H1 (cell line): ENCODE data around the gene GADL1. TPM values are rescaled to one million over a fixed set of nuclear protein-coding genes. Genes with fewer than 3 reads are reported as not detected.

Source experiments
- CTCF ChIA-PET: fragments of 300-600 bp; sonication (Branson Sonifier 250); formaldehyde crosslinking; loops from one replicate; lab custom pipeline; 2021; ENCODE audit not compliant: partially characterized antibody; lab: Charles Lee
- POLR2A ChIA-PET: fragments of 300-600 bp; sonication (Branson Sonifier 250); formaldehyde crosslinking; loops from one replicate; lab custom pipeline; 2021; ENCODE audit warnings: inconsistent platforms; ENCODE audit not compliant: partially characterized antibody; lab: Charles Lee
- DNase-seq, 2 experiments: peaks; one replicate each; pipeline versions ENCODE4 v3.0.0 to v3.0.0-alpha.2; 2010 to 2022; ENCODE audit warnings: low spot score in 2 of 2, low read depth in 1 of 2, mixed read lengths in 1 of 2
- FAIRE-seq: peaks from 2 replicates; lab custom pipeline; 2011; peaks lifted over from hg19 to GRCh38; lab: Jason Lieb, UNC
- H2AFZ ChIP-seq: 2 replicates; pipeline ENCODE4 v1.8.1; 2012; ENCODE audit warnings: low read length, inconsistent platforms
- H2AK5ac ChIP-seq: 2 replicates; pipeline ENCODE4 v1.6.1; 2013; ENCODE audit warnings: low read depth, low read length
- H2BK120ac ChIP-seq: replicated peaks from 2 replicates; pipeline ENCODE3; 2013; ENCODE audit warnings: low read depth, low read length, inconsistent platforms
- H2BK12ac ChIP-seq: 2 replicates; pipeline ENCODE4 v1.6.1; 2013; ENCODE audit warnings: low read depth, low read length
- H2BK15ac ChIP-seq: 2 replicates; pipeline ENCODE4 v1.6.1; 2013; ENCODE audit warnings: low read length
- H2BK20ac ChIP-seq: 2 replicates; pipeline ENCODE4 v1.6.1; 2013; ENCODE audit warnings: low read length
- H2BK5ac ChIP-seq: 2 replicates; pipeline ENCODE4 v1.6.1; 2013; ENCODE audit warnings: low read depth, low read length
- H3K14ac ChIP-seq: 2 replicates; pipeline ENCODE4 v1.6.1; 2013; ENCODE audit warnings: inconsistent platforms; ENCODE audit not compliant: insufficient read length
- H3K18ac ChIP-seq: 2 replicates; pipeline ENCODE4 v1.6.1; 2013; ENCODE audit warnings: low read length; ENCODE audit errors: extremely low read depth
- H3K23ac ChIP-seq: 2 replicates; pipeline ENCODE4 v1.6.1; 2013; ENCODE audit warnings: inconsistent platforms; ENCODE audit not compliant: insufficient read length
- H3K23me2 ChIP-seq: 2 replicates; pipeline ENCODE4 v1.6.1; 2013; ENCODE audit warnings: low read depth, low read length
- H3K27ac ChIP-seq: 2 replicates; pipeline ENCODE4 v1.6.1; 2011; ENCODE audit warnings: low read depth, low read length, inconsistent platforms
- H3K27me3 ChIP-seq, 4 experiments: replicated peaks in 1 of 4; 1 replicate in 1 of 4; 2 replicates in 3 of 4; pipeline versions ENCODE4 v1.6.1 to v1.8.1; 2011 to 2013; ENCODE audit warnings: low read length in 3 of 4, mild to moderate bottlenecking in 3 of 4, inconsistent platforms in 2 of 4, mixed read lengths in 2 of 4, moderate library complexity in 1 of 4; ENCODE audit not compliant: control insufficient read depth in 3 of 4, insufficient read depth in 3 of 4; ENCODE audit errors: extremely low read depth in 1 of 4
- H3K36me3 ChIP-seq, 4 experiments: 2 replicates each; pipeline versions ENCODE4 v1.6.1 to v1.8.1; 2011 to 2013; ENCODE audit warnings: mild to moderate bottlenecking in 4 of 4, low read length in 3 of 4, moderate library complexity in 2 of 4, control low read depth in 1 of 4, inconsistent platforms in 1 of 4; ENCODE audit not compliant: insufficient read depth in 4 of 4, control insufficient read depth in 2 of 4
- H3K4ac ChIP-seq: replicated peaks from 2 replicates; pipeline ENCODE3; 2013; ENCODE audit warnings: low read length, low read depth, mixed read lengths, inconsistent platforms; ENCODE audit not compliant: insufficient read length
- H3K4me1 ChIP-seq, 4 experiments: replicated peaks in 1 of 4; 1 replicate in 1 of 4; 2 replicates in 3 of 4; pipeline versions ENCODE4 v1.6.1 to v1.8.1; 2011 to 2013; ENCODE audit warnings: low read length in 3 of 4, inconsistent platforms in 2 of 4, mixed read lengths in 1 of 4; ENCODE audit not compliant: insufficient read depth in 4 of 4, control insufficient read depth in 3 of 4
- H3K4me2 ChIP-seq, 2 experiments: 2 replicates each; pipeline versions ENCODE4 v1.6.1 to v1.8.1; 2011 to 2013; ENCODE audit warnings: low read depth in 2 of 2, low read length in 2 of 2, control low read depth in 1 of 2, inconsistent platforms in 1 of 2, mild to moderate bottlenecking in 1 of 2; ENCODE audit not compliant: insufficient read depth in 1 of 2
- H3K4me3 ChIP-seq, 4 experiments: fragments of 200-600, 300-600 bp in 1 of 4; sonication (generic), shearing (Covaris generic), sonication (Bioruptor Twin) in 1 of 4; 2 replicates each; pipeline versions ENCODE4 v1.5.1 to v1.8.1; 2011 to 2016; ENCODE audit warnings: low read length in 4 of 4, low read depth in 3 of 4, control low read depth in 2 of 4, inconsistent platforms in 2 of 4, mild to moderate bottlenecking in 2 of 4, mixed read lengths in 1 of 4, moderate library complexity in 1 of 4; ENCODE audit not compliant: insufficient read depth in 2 of 4; ENCODE audit errors: extremely low read depth in 1 of 4
- H3K56ac ChIP-seq: replicated peaks from 2 replicates; pipeline ENCODE3; 2013; ENCODE audit warnings: low read depth, mild to moderate bottlenecking, mixed read lengths, low read length, inconsistent platforms; ENCODE audit not compliant: insufficient read length
- H3K79me1 ChIP-seq: 2 replicates; pipeline ENCODE4 v1.6.1; 2013; ENCODE audit warnings: low read depth, low read length, control low read depth
- H3K79me2 ChIP-seq, 2 experiments: 2 replicates each; pipeline versions ENCODE4 v1.6.1 to v1.8.1; 2012 to 2013; ENCODE audit warnings: low read length in 2 of 2, mild to moderate bottlenecking in 2 of 2, inconsistent platforms in 1 of 2; ENCODE audit not compliant: insufficient read depth in 2 of 2, control insufficient read depth in 1 of 2
- H3K9ac ChIP-seq, 4 experiments: replicated peaks in 1 of 4; 1 replicate in 1 of 4; 2 replicates in 3 of 4; pipeline versions ENCODE4 v1.6.1 to v1.8.1; 2011 to 2013; ENCODE audit warnings: low read depth in 3 of 4, low read length in 3 of 4, control low read depth in 2 of 4, mild to moderate bottlenecking in 2 of 4, moderate library complexity in 2 of 4, inconsistent platforms in 1 of 4; ENCODE audit errors: extremely low read depth in 1 of 4
- H3K9me3 ChIP-seq, 2 experiments: 2 replicates each; pipeline versions ENCODE4 v1.6.1 to v1.8.1; 2012 to 2013; ENCODE audit warnings: mild to moderate bottlenecking in 2 of 2, moderate library complexity in 2 of 2, control low read depth in 1 of 2, inconsistent platforms in 1 of 2, low read depth in 1 of 2, low read length in 1 of 2, mixed read lengths in 1 of 2; ENCODE audit not compliant: insufficient read depth in 2 of 2
- H4K20me1 ChIP-seq, 2 experiments: replicated peaks in 1 of 2; 2 replicates each; pipeline versions ENCODE3 to v1.8.1; 2011 to 2013; ENCODE audit warnings: inconsistent platforms in 2 of 2, low read length in 2 of 2, mild to moderate bottlenecking in 1 of 2; ENCODE audit not compliant: insufficient read depth in 2 of 2, control insufficient read depth in 1 of 2
- H4K5ac ChIP-seq: 2 replicates; pipeline ENCODE4 v1.6.1; 2013; ENCODE audit warnings: low read length, low read depth, mixed read lengths, inconsistent platforms; ENCODE audit not compliant: insufficient read length
- H4K8ac ChIP-seq: 2 replicates; pipeline ENCODE4 v1.8.0; 2013; ENCODE audit warnings: mild to moderate bottlenecking, moderate library complexity, low read length, inconsistent platforms; ENCODE audit not compliant: insufficient read depth; ENCODE audit errors: extremely low read depth
- H4K91ac ChIP-seq: replicated peaks from 2 replicates; pipeline ENCODE3; 2013; ENCODE audit warnings: low read length, mixed read lengths, inconsistent platforms; ENCODE audit not compliant: insufficient read length
- BACH1 ChIP-seq: IDR thresholded peaks from 2 replicates; pipeline ENCODE4 v1.6.1; 2012; ENCODE audit warnings: low read length, improper control_type of control experiment
- BRCA1 ChIP-seq: IDR thresholded peaks from 2 replicates; pipeline ENCODE4 v1.6.1; 2012; ENCODE audit warnings: low read depth, low read length, improper control_type of control experiment
- EZH2 ChIP-seq: fragments of 200-600 bp; sonication (generic); IDR thresholded peaks from 2 replicates; pipeline ENCODE4 v1.7.1; 2012; ENCODE audit warnings: low read depth, mild to moderate bottlenecking, moderate library complexity, low read length, inconsistent platforms; ENCODE audit not compliant: severe bottlenecking
- HDAC2 ChIP-seq, 2 experiments: fragments of 300-600 bp in 1 of 2; sonication (generic) in 1 of 2; IDR thresholded peaks; 2 replicates each; pipeline ENCODE4 v1.6.1; 2011 to 2012; ENCODE audit warnings: low read depth in 2 of 2, low read length in 2 of 2, mild to moderate bottlenecking in 2 of 2, moderate library complexity in 2 of 2, borderline replicate concordance in 1 of 2, inconsistent platforms in 1 of 2
- JUN ChIP-seq: IDR thresholded peaks from 2 replicates; pipeline ENCODE4 v1.6.1; 2011; ENCODE audit warnings: low read depth, mild to moderate bottlenecking, improper control_type of control experiment, low read length
- KDM1A ChIP-seq: fragments of 200-600, 300-600 bp; sonication (generic); IDR thresholded peaks from 2 replicates; pipeline ENCODE4 v1.7.1; 2016; ENCODE audit warnings: mild to moderate bottlenecking, low read length, borderline replicate concordance
- NANOG ChIP-seq: IDR thresholded peaks from 2 replicates; pipeline ENCODE4 v1.6.1; 2011; ENCODE audit warnings: low read length, low read depth, mild to moderate bottlenecking, inconsistent platforms; ENCODE audit not compliant: insufficient read depth, poor library complexity, severe bottlenecking
- RFX5 ChIP-seq: IDR thresholded peaks from 2 replicates; pipeline ENCODE4 v1.6.1; 2011; ENCODE audit warnings: low read depth, low read length, improper control_type of control experiment, borderline replicate concordance
- RXRA ChIP-seq: IDR thresholded peaks from 2 replicates; pipeline ENCODE4 v1.6.1; 2011; ENCODE audit warnings: low read depth, mild to moderate bottlenecking, low read length, moderate library complexity; ENCODE audit not compliant: insufficient read depth
- SIRT6 ChIP-seq: IDR thresholded peaks from one replicate; pipeline ENCODE4 v1.7.1; 2012; ENCODE audit warnings: low read length, inconsistent platforms
- SP1 ChIP-seq: IDR thresholded peaks from 2 replicates; pipeline ENCODE4 v1.6.1; 2011; ENCODE audit warnings: low read depth, low read length
- TCF12 ChIP-seq: IDR thresholded peaks from 2 replicates; pipeline ENCODE4 v1.6.1; 2011; ENCODE audit warnings: low read depth, mild to moderate bottlenecking, low read length
- WGBS, 2 experiments: shearing (Covaris generic) in 1 of 2; methylation state at CpG; one replicate each; pipeline versions ENCODE4 v1.1.6 to v1.1.7; 2013 to 2015; ENCODE audit warnings: low lambda C conversion rate in 2 of 2, mixed read lengths in 2 of 2, inconsistent platforms in 1 of 2, low coverage in 1 of 2, missing lambda C conversion rate in 1 of 2; ENCODE audit not compliant: insufficient replicate concordance in 2 of 2, insufficient coverage in 1 of 2, insufficient read length in 1 of 2; ENCODE audit errors: extremely low coverage in 1 of 2, missing lambda C conversion rate in 1 of 2; 5-methylcytosine and 5-hydroxymethylcytosine counted together
- polyA plus RNA-seq, 7 experiments: library from polyadenylated mRNA; depleted of rRNA in 3 of 7; stranded (reverse) in 5 of 7; unstranded in 2 of 7; fragments of >200 nt in 5 of 7; fragments of 200-250 nt in 2 of 7; gene quantifications; 1 replicate in 5 of 7; 2 replicates in 1 of 7; 4 replicates in 1 of 7; pipeline versions ENCODE4 v1.2.1 to v1.2.3, GENCODE V29; 2011 to 2013; ENCODE audit warnings: missing spikeins in 2 of 7, mixed read lengths in 2 of 7
- total RNA-seq: library from RNA; stranded (reverse); fragmentation: NEBNext Ultra II Directional; extraction: Animal tissue kit (Norgen Biotek cat#: 25700); gene quantifications from 2 replicates; pipeline ENCODE4 v1.2.1, GENCODE V29; 2021
- TF ChIP-seq, protein P1 (sequence below): IDR thresholded peaks from 2 replicates; pipeline ENCODE4 v1.6.1; 2011; ENCODE audit warnings: low read depth, mild to moderate bottlenecking, low read length; ENCODE audit not compliant: insufficient read depth

GADL1 gene
- total and polyA plus RNA-seq, 2 of the 8 experiments (the other 6 are each of a cell fraction or from before 2014, with no cell fraction given) = 0.03 to 0.30 TPM

GRCh38 chr3:30720586-30721313 lies 173.7 kb downstream of the GADL1 start:
- H3K4me2 ChIP-seq = no peak overlapping the region
- H3K79me1 ChIP-seq = no peaks in the 10 kb centered on the region
- H3K79me2 ChIP-seq = no peaks in the 10 kb centered on the region
- ChIA-PET CTCF (interaction anchor here (1.3 kb wide), 1 partner anchor 13 kb away, joined by 3 read pairs; no protein-coding TSS in a partner anchor), POLR2A (no interaction called here)
- DNase-seq = no peak
- no peak overlapping the region for H3K27ac ChIP-seq
- no peak overlapping the region for H4K91ac ChIP-seq
- H3K4ac ChIP-seq = no peak overlapping the region
- no peak overlapping the region for H2BK20ac ChIP-seq
- H3K36me3 ChIP-seq = no peaks in the 10 kb centered on the region
- no peak for FAIRE-seq
- H3K23me2 ChIP-seq = no peaks in the 10 kb centered on the region
- H2AK5ac ChIP-seq = no peak overlapping the region
- no peak overlapping the region for H2BK12ac ChIP-seq
- no peak overlapping the region for H3K9ac ChIP-seq
- no peaks in the 10 kb centered on the region for H3K4me1 ChIP-seq
- no peak overlapping the region for H3K4me3 ChIP-seq
- no peak overlapping the region for H3K23ac ChIP-seq
- H3K14ac ChIP-seq = no peak overlapping the region
- no peak overlapping the region for H4K5ac ChIP-seq
- H3K9me3 ChIP-seq = no peaks in the 10 kb centered on the region
- no peaks in the 10 kb centered on the region for H3K27me3 ChIP-seq
- H2BK5ac ChIP-seq = no peak overlapping the region
- no peak overlapping the region for H4K8ac ChIP-seq
- H2BK120ac ChIP-seq = no peak overlapping the region
- 93% methylated on average over 5 of the region's 5 CpGs; no CpG with 5 or more reads in 1 of the 2 experiments for WGBS, 2 experiments
- no peaks in the 10 kb centered on the region for H4K20me1 ChIP-seq
- no peak overlapping the region for H2BK15ac ChIP-seq
- no peak overlapping the region for H3K18ac ChIP-seq
- H3K56ac ChIP-seq = no peak overlapping the region
- H2AFZ ChIP-seq = no peak overlapping the region; the same call in 1 of the 2 replicates
- TF ChIP-seq BRCA1 (no peak), BACH1 (no peak), NANOG (no peak), SP1 (no peak), JUN (no peak), TCF12 (no peak), KDM1A (no peak), RFX5 (no peak), EZH2 (no peak), SIRT6 (no peak), RXRA (no peak), HDAC2 (IDR thresholded peaks at IDR 0.05; ENCODE audit: borderline replicate concordance in 1 of 2, low read depth in 2 of 2, low read length in 2 of 2) (no peak)
- TF ChIP-seq, protein P1, sequence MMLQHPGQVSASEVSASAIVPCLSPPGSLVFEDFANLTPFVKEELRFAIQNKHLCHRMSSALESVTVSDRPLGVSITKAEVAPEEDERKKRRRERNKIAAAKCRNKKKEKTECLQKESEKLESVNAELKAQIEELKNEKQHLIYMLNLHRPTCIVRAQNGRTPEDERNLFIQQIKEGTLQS = no peak
